ENCODE data around the gene SMOC1. TPM values are rescaled to one million over a fixed set of nuclear protein-coding genes. Genes with fewer than 3 reads are reported as not detected.

The SMOC1 gene
- total and polyA plus RNA-seq, 2 of the 8 experiments (the other 6 are each of a cell fraction or from before 2014, with no cell fraction given), result 1.6 to 2.4 TPM

DNA sequence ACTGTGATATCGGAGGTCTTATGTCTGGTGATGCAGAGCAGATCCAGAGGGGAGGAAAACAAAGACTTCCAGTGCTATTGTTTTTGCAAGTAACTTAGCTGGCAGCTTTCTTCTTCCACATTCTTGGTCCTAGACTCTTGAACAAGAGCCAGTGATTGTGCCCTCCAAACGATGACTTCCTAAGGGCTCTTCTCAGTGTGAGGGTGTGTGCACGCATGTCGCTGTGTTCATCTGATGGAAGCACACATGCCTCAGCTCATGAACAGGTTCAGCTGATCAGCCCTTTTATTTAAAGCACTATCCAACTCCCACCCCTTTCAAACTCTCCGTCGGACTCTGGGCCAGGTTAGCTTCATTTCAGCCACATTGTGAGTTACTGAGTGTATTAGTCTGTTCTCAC lies 59.5 kb downstream of the SMOC1 start:
- no peaks in the 10 kb centered on the region for H4K20me1 ChIP-seq (replicated peaks in 1 of 2; ENCODE audit: control insufficient read depth in 1 of 2, insufficient read depth in 2 of 2, low read length in 2 of 2)
- TF ChIP-seq BCL11A (IDR thresholded peaks at IDR 0.05; ENCODE audit: low read depth in 2 of 2, low read length in 2 of 2) (no peak), SUZ12 (IDR thresholded peaks at IDR 0.05; ENCODE audit: low read length) (no peak), JUND (IDR thresholded peaks at IDR 0.05; ENCODE audit: low read length) (no peak), SAP30 (IDR thresholded peaks at IDR 0.05; ENCODE audit: insufficient read depth, insufficient replicate concordance, low read length) (no peak), SP4 (IDR thresholded peaks at IDR 0.05; ENCODE audit: low read length) (no peak)
- TF ChIP-seq, protein P1, sequence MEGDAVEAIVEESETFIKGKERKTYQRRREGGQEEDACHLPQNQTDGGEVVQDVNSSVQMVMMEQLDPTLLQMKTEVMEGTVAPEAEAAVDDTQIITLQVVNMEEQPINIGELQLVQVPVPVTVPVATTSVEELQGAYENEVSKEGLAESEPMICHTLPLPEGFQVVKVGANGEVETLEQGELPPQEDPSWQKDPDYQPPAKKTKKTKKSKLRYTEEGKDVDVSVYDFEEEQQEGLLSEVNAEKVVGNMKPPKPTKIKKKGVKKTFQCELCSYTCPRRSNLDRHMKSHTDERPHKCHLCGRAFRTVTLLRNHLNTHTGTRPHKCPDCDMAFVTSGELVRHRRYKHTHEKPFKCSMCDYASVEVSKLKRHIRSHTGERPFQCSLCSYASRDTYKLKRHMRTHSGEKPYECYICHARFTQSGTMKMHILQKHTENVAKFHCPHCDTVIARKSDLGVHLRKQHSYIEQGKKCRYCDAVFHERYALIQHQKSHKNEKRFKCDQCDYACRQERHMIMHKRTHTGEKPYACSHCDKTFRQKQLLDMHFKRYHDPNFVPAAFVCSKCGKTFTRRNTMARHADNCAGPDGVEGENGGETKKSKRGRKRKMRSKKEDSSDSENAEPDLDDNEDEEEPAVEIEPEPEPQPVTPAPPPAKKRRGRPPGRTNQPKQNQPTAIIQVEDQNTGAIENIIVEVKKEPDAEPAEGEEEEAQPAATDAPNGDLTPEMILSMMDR (IDR thresholded peaks at IDR 0.05; ENCODE audit: control extremely low read depth in 1 of 3, insufficient read depth in 1 of 3, low read depth in 1 of 3, low read length in 3 of 3), result no peak

More for the DNA sequence above, 59.5 kb downstream of the SMOC1 start:
- Histone ChIP-seq H4K91ac (replicated peaks; ENCODE audit: insufficient read length, low read length) (no peak overlapping the region), H2AFZ (ENCODE audit: low read length) (no peak overlapping the region), H3K4ac (replicated peaks; ENCODE audit: insufficient read length, low read depth, low read length) (no peak overlapping the region), H2BK15ac (ENCODE audit: low read length) (no peak overlapping the region), H2BK120ac (replicated peaks; ENCODE audit: low read depth, low read length) (no peak overlapping the region), H3K18ac (ENCODE audit: extremely low read depth, low read length) (no peak overlapping the region), H2BK12ac (ENCODE audit: low read depth, low read length) (no peak overlapping the region), H3K79me2 (ENCODE audit: control insufficient read depth in 1 of 2, insufficient read depth in 2 of 2, low read length in 2 of 2) (no peaks in the 10 kb centered on the region), H3K14ac (ENCODE audit: insufficient read length) (no peak overlapping the region), H3K56ac (replicated peaks; ENCODE audit: insufficient read length, low read depth, low read length) (no peak overlapping the region), H2BK20ac (ENCODE audit: low read length) (no peak overlapping the region), H3K23ac (ENCODE audit: insufficient read length) (no peak overlapping the region), H3K79me1 (ENCODE audit: low read depth, low read length) (peaks cover 2% of the 10 kb centered on the region; the same call in 1 of the 2 replicates), H2AK5ac (ENCODE audit: low read depth, low read length) (no peak overlapping the region), H4K5ac (ENCODE audit: insufficient read length, low read depth, low read length) (no peak overlapping the region), H3K4me1 (replicated peaks in 1 of 4; ENCODE audit: control insufficient read depth in 3 of 4, insufficient read depth in 4 of 4, low read length in 3 of 4) (no peaks in the 10 kb centered on the region), H4K8ac (ENCODE audit: extremely low read depth, insufficient read depth, low read length) (no peak overlapping the region), H3K4me2 (ENCODE audit: insufficient read depth in 1 of 2, low read depth in 2 of 2, low read length in 2 of 2) (no peak overlapping the region), H3K23me2 (ENCODE audit: low read depth, low read length) (no peaks in the 10 kb centered on the region), H2BK5ac (ENCODE audit: low read depth, low read length) (no peak overlapping the region), H3K27me3 (replicated peaks in 1 of 4; ENCODE audit: control insufficient read depth in 3 of 4, extremely low read depth in 1 of 4, insufficient read depth in 3 of 4, low read length in 3 of 4) (no peaks in the 10 kb centered on the region; a peak in 1 of 7 replicates), H3K9me3 (ENCODE audit: insufficient read depth in 2 of 2, low read depth in 1 of 2, low read length in 1 of 2) (no peaks in the 10 kb centered on the region), H3K36me3 (ENCODE audit: control insufficient read depth in 2 of 4, insufficient read depth in 4 of 4, low read length in 3 of 4) (no peaks in the 10 kb centered on the region), H3K4me3 (ENCODE audit: extremely low read depth in 1 of 4, insufficient read depth in 2 of 4, low read depth in 3 of 4, low read length in 4 of 4) (no peak overlapping the region), H3K27ac (ENCODE audit: low read depth, low read length) (no peak overlapping the region), H3K9ac (replicated peaks in 1 of 4; ENCODE audit: extremely low read depth in 1 of 4, low read depth in 3 of 4, low read length in 3 of 4) (no peak overlapping the region)
- ChIA-PET POLR2A (ENCODE audit: partially characterized antibody) (no interaction called here), CTCF (ENCODE audit: partially characterized antibody) (interaction anchor here (0.9 to 2.5 kb wide), 6 partner anchors 7 to 78 kb away, joined by 3 to 12 read pairs (median 4); no protein-coding TSS in a partner anchor)
- DNase-seq (ENCODE audit: low read depth in 1 of 2, low spot score in 2 of 2) (no peak), FAIRE-seq (no peak)
- WGBS, 2 experiments (ENCODE audit: extremely low coverage in 1 of 2, insufficient coverage in 1 of 2, insufficient read length in 1 of 2, insufficient replicate concordance in 2 of 2, low coverage in 1 of 2, low lambda C conversion rate in 2 of 2, missing lambda C conversion rate in 1 of 2), result 94% methylated on average over 6 of the region's 6 CpGs; no CpG with 5 or more reads in 1 of the 2 experiments

Data from H1 (cell line).